GM18861 (cell line): Measurements from ENCODE around the gene ZNF71.
"Not testable (repeated sequence)": the region's sequence is repeated elsewhere in the genome, so short reads cannot be mapped to it uniquely, and the experiment has no call there.

Source experiments
- ATAC-seq: cut with Tn5 transposase; IDR thresholded peaks from one replicate; pipeline ENCODE4 v1.9.1; 2021; ENCODE audit not compliant: unreplicated experiment

The ZNF71 gene

DNA sequence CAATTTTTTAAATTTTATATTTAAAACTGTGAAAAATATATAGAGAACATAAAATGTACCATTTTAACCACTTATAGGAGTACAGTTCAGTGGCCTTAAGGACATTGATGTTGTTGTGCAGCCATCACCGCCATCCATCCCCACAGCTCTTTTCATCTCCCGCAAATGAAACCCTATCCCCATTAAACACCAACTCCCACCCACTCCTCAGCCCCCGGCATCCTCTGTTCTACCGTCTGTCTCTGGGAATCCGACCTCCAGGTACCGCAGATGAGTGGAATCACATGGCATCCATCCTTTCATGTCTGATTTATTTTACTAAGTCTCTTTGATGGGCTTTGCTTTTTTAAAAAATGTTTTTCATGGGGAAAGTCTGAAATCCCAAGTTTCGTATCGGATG, 24.0 kb downstream of the ZNF71 start:
- no peak for ATAC-seq

DNA sequence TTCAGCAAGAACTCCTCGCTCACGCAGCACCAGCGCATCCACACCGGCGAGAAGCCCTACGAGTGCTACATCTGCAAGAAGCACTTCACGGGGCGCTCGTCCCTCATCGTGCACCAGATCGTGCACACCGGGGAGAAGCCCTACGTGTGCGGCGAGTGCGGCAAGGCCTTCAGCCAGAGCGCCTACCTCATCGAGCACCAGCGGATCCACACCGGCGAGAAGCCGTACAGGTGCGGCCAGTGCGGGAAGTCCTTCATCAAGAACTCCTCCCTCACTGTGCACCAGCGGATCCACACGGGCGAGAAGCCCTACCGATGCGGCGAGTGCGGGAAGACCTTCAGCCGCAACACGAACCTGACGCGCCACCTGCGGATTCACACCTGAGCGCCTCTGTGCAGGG, 27.3 kb downstream of the ZNF71 start:
- ATAC-seq = no peak

DNA sequence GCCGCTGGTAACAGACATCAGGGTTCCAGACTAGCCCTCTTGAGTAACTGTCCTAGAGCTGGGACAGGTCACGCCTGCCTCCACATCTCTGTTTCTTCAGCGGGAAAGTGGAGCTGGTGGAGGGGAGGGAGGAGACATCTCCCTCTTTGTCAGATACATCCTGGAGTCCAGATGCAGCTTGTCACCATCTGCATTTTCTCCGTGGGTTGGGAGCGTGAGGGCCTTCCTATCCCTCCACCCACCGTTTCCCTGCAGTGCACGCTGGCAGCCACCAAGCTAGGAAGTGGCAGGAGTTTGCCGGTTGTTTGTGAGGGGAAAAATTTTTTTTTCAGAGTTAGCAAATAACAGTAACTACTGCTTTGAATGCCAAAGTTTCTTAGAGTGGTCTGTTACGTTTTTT, 27.9 kb downstream of the ZNF71 start:
- no peak for ATAC-seq

DNA sequence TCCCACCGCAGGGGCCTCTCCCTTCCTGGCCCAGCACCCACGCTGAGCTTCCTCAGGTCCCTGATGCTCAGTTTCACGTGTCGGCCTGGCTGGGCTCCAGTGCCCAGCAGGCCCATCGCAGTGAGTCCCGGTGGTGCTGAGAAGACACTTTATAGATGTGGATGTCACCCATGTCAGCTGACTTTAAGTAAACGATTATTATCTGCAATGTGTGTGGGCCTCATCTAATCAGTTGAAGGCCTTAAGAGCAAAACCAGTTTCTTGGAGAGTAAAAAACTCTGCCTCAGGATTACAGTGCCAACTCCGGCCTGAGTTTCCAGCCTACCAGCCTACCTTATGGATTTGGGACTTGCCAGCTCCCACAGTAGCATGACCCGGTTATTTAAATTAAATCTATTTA, 30.6 kb downstream of the ZNF71 start:
- ATAC-seq = no peak

DNA sequence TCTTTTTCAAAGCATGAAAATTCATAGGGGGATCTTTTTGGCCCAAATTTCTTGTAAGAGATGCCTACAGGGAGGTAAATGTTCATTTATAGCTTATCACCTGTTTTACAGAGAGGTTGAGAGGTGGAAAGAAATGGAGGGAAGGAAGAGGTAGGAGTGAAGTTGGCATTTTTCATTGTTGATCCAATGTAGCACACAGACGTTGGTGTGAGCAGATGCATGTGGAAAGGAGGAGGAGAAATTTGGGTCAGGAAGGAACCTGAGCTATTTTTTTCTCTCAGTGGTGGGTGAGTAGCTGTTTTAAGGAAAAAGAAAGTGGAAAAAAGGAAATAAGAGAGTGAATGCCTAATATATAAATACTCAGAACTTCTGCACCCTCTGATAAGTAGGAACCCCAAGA, 37.9 kb downstream of the ZNF71 start:
- no peak for ATAC-seq

DNA sequence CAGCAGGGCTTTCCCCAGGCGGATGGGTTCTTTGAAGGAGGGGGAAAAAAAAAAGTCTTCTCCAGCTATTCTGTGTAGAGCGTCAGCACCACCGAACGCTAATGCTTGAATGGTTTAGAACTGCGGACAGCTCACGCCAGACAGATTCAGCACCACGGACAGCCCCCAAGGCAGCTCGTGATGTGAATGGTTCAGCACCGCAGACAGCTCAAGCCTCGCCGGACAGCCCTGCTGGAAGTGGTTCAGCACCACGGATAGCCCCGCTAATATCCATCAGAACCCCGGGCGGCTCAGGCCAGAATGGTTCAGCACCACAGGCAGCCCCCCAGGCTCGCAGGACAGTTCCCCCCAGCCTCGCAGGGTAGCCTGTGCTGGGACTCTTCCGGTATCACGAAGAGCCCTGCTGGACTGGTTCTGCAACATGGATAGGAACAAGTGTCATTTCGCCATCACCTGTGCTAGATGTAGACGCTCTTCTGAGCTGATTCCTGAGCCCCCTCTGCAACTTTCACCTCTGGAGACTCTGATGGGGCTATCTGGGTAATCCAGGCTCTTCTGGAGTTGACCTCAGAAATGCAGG, 43.0 kb downstream of the ZNF71 start:
- ATAC-seq = no peak

DNA sequence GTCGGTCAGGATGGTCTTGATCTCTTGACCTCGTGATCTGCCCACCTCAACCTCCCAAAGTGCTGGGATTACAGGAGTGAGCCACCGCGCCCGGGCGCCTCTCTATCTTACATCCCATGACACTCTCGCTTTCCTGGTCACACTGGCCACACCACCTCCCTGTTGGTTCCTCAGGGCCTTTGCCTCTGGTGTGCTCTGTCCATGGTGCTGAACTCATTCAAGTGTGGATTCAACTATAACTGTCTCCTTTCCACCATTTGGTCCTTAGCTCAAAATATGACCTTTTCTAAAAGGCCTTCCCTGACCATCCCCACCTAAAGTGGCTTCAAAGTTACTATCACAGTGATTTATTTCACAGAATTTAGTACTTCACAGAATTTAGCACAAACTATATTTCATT, 44.1 kb downstream of the ZNF71 start:
- ATAC-seq = no peak

DNA sequence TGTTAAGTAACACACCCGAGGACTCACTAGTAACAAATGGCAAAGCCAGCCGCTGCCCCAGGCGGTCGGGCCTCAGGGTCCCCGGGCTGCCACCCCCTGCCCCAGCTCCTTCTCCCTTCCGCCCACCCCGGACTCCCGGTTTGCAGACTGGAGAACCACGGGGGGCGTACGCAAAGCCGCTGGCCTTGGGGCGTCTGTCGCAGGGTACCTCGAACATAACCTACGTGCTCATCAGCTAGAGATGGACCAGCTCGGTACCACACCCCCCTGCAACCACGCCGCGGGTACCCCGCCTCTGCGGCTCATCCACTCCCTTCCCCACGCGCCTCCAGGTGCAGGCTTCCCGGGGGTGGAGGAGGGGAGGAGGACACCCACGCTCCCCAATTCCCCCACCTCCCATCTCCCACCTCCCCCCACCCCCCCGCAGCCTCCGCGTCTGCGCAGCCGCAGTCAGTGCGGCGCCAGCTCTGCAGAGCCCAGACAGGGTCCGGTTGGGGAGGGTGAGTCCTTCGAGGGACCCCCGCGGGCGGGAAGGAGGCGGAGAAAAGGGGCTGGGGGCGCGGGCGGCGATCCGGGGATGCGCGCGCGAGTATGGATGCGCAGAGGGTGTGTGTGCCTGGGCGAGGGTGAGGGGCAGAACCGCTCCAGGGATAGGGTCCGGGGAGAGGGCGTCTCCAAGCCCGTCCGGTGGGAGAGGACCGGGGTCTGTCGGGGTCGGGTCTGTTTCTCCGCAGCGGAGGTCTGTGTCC, 47.8 kb downstream of the ZNF71 start, which contains the start of gene SMIM17:
SMIM17 (plus strand) TSS at position 449 of the 749 bp plus-strand sequence. CDS start 2,509 bp downstream, outside the sequence.
- ATAC-seq = no peak

DNA sequence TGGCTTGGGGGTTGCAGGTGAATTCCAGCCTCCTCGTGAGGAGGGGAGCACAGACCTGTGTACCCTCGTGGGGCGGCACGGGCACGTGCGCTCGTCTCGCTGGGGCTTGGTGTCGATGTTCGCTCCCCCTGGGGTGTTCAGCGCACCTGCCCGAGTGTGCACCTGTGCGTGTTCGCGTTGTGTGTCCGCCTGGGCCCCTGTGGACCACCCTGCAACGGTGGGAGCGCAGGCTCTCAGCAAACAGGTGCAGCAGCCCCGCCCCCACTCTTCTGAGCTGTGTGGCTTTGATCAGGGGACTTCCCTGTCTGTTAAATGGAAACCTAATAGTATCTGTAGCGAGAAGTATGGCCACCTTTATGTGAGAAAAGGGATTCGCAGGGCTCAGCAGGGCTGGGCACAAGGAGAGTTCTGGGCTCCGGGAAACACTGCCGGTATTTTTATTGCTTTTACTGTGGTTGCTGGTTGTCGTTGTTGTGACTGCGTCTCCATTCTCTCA, 48.4 kb downstream of the ZNF71 start:
- ATAC-seq = no peak

DNA sequence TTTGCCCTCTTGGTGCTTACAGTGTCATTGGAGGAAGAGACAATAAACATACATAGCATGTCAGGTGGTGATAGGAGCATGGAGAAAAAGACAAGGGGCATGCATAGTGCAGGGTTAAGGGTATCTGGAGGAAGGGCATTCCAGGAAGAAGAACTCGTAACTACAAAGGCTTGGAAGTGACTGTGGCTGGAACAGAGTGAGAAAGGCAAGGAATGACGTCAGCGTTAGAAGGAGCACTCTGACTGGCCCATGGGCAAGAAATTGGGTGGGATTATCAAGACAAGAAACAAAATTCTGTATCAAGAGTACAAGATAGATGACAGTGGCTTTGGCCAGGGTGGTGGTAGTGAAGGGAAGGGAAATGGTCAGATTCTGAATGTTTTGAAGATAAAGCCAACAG, 59.0 kb downstream of the ZNF71 start:
- no peak for ATAC-seq

DNA sequence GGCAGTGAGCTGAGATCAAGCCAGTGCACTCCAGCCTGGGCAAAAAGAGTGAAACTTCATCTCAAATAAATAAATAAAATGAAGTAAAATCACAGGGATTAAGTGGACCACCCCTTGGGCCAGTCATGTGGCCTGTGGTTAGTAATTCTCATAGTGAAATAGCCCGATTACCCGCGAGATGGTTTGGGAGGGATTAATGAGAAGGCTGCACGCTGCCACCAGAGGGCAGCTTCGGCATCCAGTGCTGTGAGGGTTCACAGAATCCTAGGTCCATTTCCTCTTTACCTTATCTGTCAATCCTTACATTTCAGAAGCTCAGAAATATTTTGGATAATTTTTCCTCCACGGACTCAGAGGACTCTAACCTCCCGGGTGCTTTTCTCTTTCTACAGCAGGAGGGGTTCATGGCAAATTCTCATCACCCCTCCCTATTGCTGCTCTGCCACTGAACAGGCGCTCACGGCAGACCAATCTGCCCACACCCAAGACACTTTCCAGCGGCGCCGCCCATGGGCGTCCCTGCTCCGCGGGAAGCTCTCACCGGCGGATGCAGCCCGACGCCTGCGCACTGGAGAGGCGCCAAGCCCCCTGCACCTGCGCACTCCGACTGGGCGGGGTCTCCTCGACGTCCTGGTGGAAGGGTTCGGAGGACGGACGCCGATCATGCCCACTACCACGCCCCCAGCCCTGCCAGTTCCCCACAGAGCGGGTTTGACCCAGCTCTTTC, 65.4 kb downstream of the ZNF71 start:
- no peak for ATAC-seq

DNA sequence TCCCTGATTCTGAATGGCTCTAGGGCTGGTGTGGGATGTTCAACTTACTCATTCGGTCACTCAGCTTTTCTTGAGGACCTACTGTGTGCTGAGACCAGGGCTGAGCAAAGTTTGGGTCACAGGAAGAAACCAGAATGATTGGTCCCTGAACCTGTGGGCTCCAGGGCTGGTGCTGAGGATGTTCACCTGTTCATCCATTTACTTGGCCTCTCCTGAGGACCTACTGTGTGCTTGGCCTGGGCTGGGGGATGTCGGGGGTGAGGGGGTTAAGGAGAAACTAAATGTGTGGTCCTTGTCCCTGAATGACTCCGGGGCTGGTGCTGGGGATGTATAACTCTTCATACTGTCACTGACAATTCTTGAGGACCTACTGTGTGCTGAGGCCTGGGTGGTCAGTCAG, 66.1 kb downstream of the ZNF71 start:
- ATAC-seq = no peak

DNA sequence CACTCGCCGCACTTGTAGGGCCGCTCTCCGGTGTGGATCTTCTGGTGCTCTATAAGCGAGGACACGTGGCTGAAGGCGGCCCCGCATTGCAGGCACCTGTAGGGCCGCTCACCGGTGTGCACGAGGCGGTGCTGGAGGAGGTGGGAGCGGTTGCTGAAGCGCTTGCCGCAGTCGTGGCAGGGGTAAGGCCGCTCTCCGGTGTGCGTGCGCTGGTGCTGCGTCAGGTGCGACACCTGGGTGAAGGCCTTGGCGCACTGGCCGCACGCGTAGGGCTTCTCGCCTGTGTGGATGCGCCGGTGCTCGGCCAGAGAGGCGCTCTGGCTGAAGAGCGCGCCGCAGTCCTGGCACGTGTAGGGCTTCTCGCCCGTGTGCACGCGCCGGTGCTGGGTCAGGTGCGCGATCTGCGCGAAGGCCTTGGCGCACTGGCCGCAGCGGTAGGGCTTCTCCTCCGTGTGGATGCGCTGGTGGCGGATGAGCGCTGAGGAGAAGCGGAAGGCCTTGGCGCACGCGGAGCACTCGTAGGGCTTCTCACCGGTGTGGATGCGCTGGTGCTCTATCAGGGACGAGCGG, 68.9 kb downstream of the ZNF71 start:
- ATAC-seq = no peak

DNA sequence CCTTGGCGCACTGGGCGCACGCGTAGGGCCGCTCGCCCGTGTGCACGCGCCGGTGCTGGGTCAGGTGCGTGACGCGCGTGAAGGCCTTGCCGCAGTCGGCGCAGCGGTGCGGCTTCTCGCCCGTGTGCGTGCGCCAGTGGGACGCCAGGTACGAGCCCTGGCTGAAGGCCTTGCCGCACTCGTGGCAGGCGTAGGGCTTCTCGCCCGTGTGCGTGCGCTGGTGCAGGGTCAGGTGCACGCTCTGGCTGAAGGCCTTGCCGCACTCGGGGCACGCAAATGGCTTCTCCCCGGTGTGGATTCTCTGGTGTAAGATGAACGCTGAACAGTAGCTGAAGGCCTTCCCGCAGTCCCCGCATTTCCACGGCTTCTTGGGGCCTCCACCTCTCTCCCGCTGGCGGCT, 69.4 kb downstream of the ZNF71 start:
- ATAC-seq = no peak

DNA sequence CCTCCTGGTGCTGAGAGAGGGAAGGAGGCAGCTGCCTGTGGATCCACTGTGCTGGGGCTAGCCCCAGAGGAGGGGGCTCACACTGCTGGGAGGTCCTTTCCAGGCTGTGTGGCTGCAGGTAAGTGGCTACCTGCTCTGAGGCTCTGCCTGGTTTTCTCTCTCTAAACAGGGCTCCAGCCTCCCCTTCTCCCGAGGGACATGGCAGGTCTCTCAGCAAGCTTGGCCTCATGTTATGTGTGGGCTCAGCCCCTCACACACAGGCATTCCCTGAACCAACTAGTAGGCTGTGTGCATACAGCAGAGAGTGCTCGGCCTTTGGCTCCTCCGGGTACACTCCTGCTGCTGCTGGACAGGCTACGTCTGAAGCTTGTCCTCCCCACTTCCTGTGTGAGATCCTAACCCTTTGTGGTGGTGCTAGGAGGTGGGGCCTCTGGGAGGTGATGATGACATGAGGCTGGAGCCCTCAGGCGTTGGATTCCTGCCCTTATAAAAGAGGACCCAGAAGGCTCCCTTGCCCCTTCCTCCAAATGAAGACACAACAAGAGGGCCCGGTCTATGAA, 72.3 kb downstream of the ZNF71 start:
- no peak for ATAC-seq

DNA sequence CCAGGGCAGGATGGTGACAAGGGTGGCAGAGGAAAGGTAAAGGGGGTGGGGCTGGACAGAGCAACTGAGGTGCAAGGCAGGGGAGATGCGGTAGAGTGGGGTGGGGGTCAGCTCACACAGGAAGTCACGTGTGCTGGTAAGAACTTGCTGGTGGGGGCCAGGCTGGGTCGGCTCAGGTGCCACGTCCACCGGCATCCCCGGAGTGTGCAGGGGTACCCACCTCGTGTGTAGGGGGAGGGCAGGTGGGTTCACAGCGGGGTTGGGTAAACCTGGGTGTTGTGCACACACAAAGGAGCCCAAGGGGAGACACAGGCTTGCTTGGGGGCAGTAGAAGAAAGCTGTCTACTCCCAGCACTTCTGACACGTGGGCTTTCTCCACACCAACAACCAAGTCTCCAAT, 73.6 kb downstream of the ZNF71 start:
- ATAC-seq = no peak

DNA sequence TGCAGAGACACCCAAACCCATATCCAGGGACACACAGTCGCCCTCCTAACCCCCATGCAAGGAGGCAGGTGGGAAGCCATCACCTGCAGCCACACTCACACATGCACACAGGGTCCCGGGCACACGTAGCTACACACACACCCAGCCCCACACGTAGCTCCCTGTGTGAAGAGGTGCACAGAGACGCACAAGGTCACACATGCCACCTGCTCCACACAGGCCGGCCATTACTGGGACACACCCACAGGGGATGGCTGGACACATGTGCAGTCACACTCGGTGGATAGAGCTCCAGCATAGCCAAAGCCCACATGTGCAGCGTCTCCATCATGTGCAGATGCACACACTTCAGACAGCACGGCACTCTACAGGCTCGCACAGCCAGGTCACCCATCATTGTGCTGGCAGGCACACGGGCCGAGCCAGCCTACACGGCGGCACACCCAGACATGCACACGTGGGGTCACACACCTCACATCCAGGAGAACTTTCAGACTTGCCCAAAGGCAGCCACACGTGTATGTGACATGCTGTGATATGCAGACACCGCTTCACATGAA, 75.4 kb downstream of the ZNF71 start:
- no peak for ATAC-seq

DNA sequence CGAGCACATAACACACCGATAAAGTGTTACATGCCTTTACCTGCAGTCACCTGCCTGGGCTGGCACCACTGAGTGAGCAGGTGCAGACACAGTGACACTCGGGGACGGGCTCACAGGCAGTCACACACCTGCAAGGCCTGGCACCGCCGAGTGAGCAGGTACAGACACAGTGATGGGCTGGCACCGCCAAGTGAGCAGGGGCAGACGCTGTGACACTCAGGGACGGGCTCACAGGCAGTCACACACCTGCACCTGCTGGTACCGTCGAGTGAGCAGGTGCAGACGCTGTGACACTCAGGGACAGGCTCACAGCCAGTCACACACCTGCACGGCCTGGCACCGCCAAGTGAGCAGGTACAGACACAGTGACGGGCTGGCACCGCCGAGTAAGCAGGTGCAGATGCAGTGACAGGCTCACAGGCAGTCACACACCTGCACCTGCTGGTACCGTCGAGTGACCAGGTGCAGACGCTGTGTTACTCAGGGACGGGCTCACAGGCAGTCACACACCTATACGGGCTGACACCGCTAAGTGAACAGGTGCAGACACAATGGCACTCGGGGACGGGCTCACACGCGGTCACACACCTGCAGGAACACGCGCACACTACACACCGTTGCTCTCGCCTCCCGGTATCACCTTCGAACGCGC, 76.0 kb downstream of the ZNF71 start:
- no peak for ATAC-seq

DNA sequence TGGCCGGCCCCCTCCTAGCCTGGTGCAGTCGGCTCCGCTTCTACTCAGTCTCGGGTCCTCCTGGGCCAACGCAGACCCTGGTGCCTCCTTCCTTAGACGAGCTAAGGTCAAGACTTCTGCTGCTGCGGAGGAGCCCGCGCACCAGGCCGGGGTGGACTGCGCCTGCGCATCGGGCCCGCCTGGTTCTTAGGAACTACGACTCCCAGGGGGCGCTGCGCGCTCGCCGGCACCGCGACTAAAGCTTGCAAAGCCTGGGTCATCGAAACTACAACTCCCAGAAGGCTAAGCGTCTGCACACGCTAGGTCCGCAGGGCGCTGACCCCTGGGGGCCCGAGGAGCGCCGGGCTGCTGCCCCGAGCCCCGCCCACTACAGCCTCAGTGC, 76.5 kb downstream of the ZNF71 start, which contains the start of gene ZNF835:
ZNF835 (minus strand) TSS at position 145 of the 382 bp plus-strand sequence. CDS start 6,559 bp downstream, outside the sequence.
- ATAC-seq = no peak

DNA sequence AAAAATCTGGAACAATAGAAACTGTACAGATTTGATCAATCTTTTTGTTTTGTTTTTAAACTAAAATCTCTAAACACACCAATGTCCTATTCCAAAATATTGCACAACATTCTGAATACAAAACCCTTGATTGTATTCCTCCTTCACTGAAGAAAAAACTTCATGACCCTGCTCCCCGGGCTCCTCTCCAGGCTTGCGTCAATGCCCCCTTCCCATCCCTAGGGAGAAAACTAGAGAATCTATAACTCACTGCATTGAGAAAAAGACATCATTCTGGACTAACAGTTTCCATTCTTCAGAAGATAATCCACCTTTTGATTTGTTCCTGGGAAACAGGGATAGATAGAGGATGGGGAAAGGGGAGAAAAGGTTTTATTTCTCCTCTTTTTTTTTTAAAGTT, 77.5 kb downstream of the ZNF71 start:
- ATAC-seq = not testable (repeated sequence)
